B cell (primary cell): ENCODE results near the gene ELOB. TPM values are rescaled to one million over a fixed set of nuclear protein-coding genes. Genes with fewer than 3 reads are reported as not detected.

Source experiments
- ATAC-seq: fragments of 200-7000 bp; cut with Tn5 transposase; one replicate; pipeline ENCODE4 v1.10.0; 2021; ENCODE audit warnings: low read depth, mild to moderate bottlenecking, moderate number of reproducible peaks, moderate library complexity
- CTCF ChIA-PET: fragments of 350-600 bp; sonication (Branson Sonifier 250); formaldehyde crosslinking; loops from one replicate; lab custom pipeline; 2021; ENCODE audit warnings: antibody characterized with exemption, inconsistent platforms; lab: Charles Lee
- POLR2A ChIA-PET: fragments of 350-600 bp; sonication (Branson Sonifier 250); formaldehyde crosslinking; loops from one replicate; lab custom pipeline; 2021; ENCODE audit warnings: antibody characterized with exemption; lab: Charles Lee
- DNase-seq: peaks from one replicate; pipeline ENCODE4 v3.0.0; 2013
- H2AFZ ChIP-seq: 2 replicates; pipeline ENCODE4 v1.6.1; 2012; ENCODE audit warnings: mild to moderate bottlenecking, low read depth, low read length; ENCODE audit not compliant: insufficient read depth, poor library complexity, severe bottlenecking
- H3K27ac ChIP-seq, 2 donors: 1 replicate in 1 of 2; 2 replicates in 1 of 2; pipeline ENCODE4 v1.5.1; 2012 to 2013; ENCODE audit warnings: low read length in 2 of 2, mild to moderate bottlenecking in 2 of 2, moderate library complexity in 1 of 2
- H3K27me3 ChIP-seq, 4 experiments: fragments of 200-600 bp in 1 of 4; sonication (generic) in 1 of 4; replicated peaks in 1 of 4; 1 replicate in 2 of 4; 2 replicates in 2 of 4; pipeline versions ENCODE4 v1.6.1 to v1.7.0; 2013 to 2016; ENCODE audit warnings: low read length in 3 of 4, mild to moderate bottlenecking in 2 of 4, mixed read lengths in 1 of 4, moderate library complexity in 1 of 4; ENCODE audit not compliant: insufficient read depth in 4 of 4, control insufficient read depth in 3 of 4; ENCODE audit errors: control extremely low read depth in 1 of 4
- H3K36me3 ChIP-seq, 2 experiments: replicated peaks in 1 of 2; 1 replicate in 1 of 2; 2 replicates in 1 of 2; pipeline versions ENCODE4 v1.6.1 to v1.7.1; 2013; ENCODE audit warnings: low read length in 1 of 2; ENCODE audit not compliant: insufficient read depth in 2 of 2, control insufficient read depth in 1 of 2; ENCODE audit errors: control extremely low read depth in 1 of 2, extremely low read depth in 1 of 2
- H3K4me1 ChIP-seq, 2 donors: fragments of 200-600 bp in 1 of 2; sonication (generic) in 1 of 2; 1 replicate in 1 of 2; 2 replicates in 1 of 2; pipeline versions ENCODE4 v1.5.1 to v1.6.1; 2013 to 2017; ENCODE audit warnings: low read length in 2 of 2; ENCODE audit not compliant: control insufficient read depth in 2 of 2, insufficient read depth in 2 of 2
- H3K4me2 ChIP-seq: replicated peaks from 2 replicates; pipeline ENCODE3; 2012; ENCODE audit warnings: mild to moderate bottlenecking, low read depth, low read length; ENCODE audit not compliant: poor library complexity, severe bottlenecking
- H3K4me3 ChIP-seq, 5 experiments: fragments of 200-600 bp in 1 of 5; sonication (generic) in 1 of 5; 1 replicate in 3 of 5; 2 replicates in 2 of 5; pipeline versions ENCODE4 v1.5.1 to v1.7.0; 2011 to 2016; ENCODE audit warnings: low read length in 4 of 5, mild to moderate bottlenecking in 4 of 5, low read depth in 2 of 5, control low read depth in 1 of 5, moderate library complexity in 1 of 5; ENCODE audit not compliant: insufficient read depth in 1 of 5; ENCODE audit errors: control extremely low read depth in 1 of 5, extremely low read depth in 1 of 5
- H3K79me2 ChIP-seq: fragments of 200-600 bp; sonication (generic); one replicate; pipeline ENCODE4 v1.6.0; 2016; ENCODE audit warnings: low read length; ENCODE audit not compliant: control insufficient read depth, insufficient read depth
- H3K9ac ChIP-seq: fragments of 200-600 bp; sonication (generic); 2 replicates; pipeline ENCODE4 v1.6.1; 2017; ENCODE audit warnings: mild to moderate bottlenecking, low read length, moderate library complexity
- H3K9me3 ChIP-seq, 3 donors: one replicate each; pipeline versions ENCODE4 v1.6.1 to v1.7.1; 2013; ENCODE audit warnings: low read length in 2 of 3; ENCODE audit not compliant: control insufficient read depth in 2 of 3, insufficient read depth in 1 of 3; ENCODE audit errors: control extremely low read depth in 1 of 3
- H4K20me1 ChIP-seq: 2 replicates; pipeline ENCODE4 v1.6.0; 2012; ENCODE audit warnings: mild to moderate bottlenecking, low read length; ENCODE audit not compliant: insufficient read depth, control insufficient read depth, poor library complexity, severe bottlenecking
- H3K27ac Mint-ChIP-seq: one replicate; pipeline ENCODE4 v1.8.0; 2021; ENCODE audit warnings: mixed read lengths
- H3K27me3 Mint-ChIP-seq: one replicate; pipeline ENCODE4 v1.8.0; 2021; ENCODE audit warnings: mixed read lengths
- H3K4me1 Mint-ChIP-seq: one replicate; pipeline ENCODE4 v1.8.0; 2021; ENCODE audit warnings: mixed read lengths
- H3K4me3 Mint-ChIP-seq: one replicate; pipeline ENCODE4 v1.8.0; 2021; ENCODE audit warnings: mixed read lengths
- H3K9me3 Mint-ChIP-seq: one replicate; pipeline ENCODE4 v1.8.0; 2022; ENCODE audit warnings: mixed read lengths; ENCODE audit not compliant: insufficient read depth
- EZH2 ChIP-seq: IDR thresholded peaks from 2 replicates; pipeline ENCODE4 v1.6.1; 2012; ENCODE audit warnings: borderline replicate concordance, low read depth, mild to moderate bottlenecking, moderate library complexity, low read length; ENCODE audit not compliant: insufficient read depth, poor library complexity, severe bottlenecking
- WGBS: methylation state at CpG from one replicate; pipeline ENCODE4 v1.1.5; 2013; ENCODE audit warnings: missing lambda C conversion rate; ENCODE audit not compliant: insufficient coverage; 5-methylcytosine and 5-hydroxymethylcytosine counted together
- intact Hi-C: fragments of 100-400 bp; cut with micrococcal nuclease; formaldehyde crosslinking; loops from one replicate; pipeline ENCODE4 v1.10.0; 2022
- polyA plus RNA-seq: library from polyadenylated mRNA; depleted of rRNA; stranded (reverse); fragments of >200 nt; gene quantifications from 2 replicates; pipeline ENCODE4 v1.2.3, GENCODE V29; 2012
- total RNA-seq, 2 donors: library from RNA; stranded (reverse); fragments of 120-200 nt in 1 of 2; gene quantifications; 1 replicate in 1 of 2; 2 replicates in 1 of 2; pipeline versions ENCODE4 v1.2.3 to v1.2.4, GENCODE V29; 2013 to 2022
- TF ChIP-seq, protein P1 (sequence below): fragments of 200-600 bp; IDR thresholded peaks from one replicate; pipeline ENCODE4 v1.8.0; 2022; ENCODE audit warnings: antibody characterized with exemption, mild to moderate bottlenecking

ELOB gene
- total and polyA plus RNA-seq, 2 donors (not counting 1 experiment from before 2014, with no cell fraction given): 93.1 to 136 TPM

DNA sequence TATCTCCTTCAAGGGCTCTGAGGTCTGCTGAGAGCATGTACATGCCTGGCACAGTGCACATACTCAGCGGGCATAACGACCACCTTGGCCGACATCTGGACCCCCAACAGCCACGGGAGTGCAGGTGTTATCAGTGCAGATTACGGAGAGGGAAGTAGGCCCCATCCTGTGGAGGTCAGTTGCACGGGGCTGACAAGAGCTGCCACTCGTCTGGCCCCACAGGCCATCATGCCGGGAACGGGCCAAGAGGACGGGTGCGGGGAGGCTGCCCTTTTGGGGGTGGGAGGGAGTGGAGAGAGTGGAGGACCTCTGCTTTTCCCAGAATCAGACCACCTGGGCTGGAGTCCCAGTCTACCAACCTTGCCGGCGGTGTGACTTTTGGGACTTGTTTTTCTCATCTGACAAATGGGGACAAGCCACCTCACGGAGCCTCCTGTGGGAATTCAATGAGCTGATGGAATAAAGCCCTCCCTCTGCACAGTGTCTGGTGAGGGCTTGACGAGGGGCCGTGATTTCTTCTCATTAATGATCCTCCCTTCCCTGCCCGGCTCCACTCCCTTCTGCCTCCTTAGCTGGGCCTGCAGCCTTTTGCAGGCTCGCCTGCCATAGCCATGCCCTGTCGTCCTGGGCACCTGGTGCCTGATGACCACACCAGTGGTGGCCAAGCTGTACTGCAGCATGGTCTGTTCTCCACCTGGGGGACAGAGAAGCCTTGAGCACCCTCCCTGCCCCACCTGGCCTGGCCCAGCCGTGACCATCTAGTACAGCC is 5.7 kb upstream of the ELOB start:
- H2AFZ ChIP-seq: no peak overlapping the region
- Mint-ChIP-seq H3K27ac (no peak overlapping the region), H3K27me3 (peaks cover 8% of the 10 kb centered on the region), H3K4me3 (no peak overlapping the region), H3K4me1 (peaks cover 19% of the 10 kb centered on the region), H3K9me3 (no peaks in the 10 kb centered on the region)
- peaks cover 0 to 6% (median 0%) of the 10 kb centered on the region in 3 donors for H3K9me3 ChIP-seq
- no peak overlapping the region for H3K4me2 ChIP-seq
- ChIA-PET CTCF (interaction anchor here (1.3 kb wide), 1 partner anchor 85 kb away, joined by 3 read pairs; no protein-coding TSS in a partner anchor), POLR2A (no interaction called here)
- H3K27ac ChIP-seq: no peak overlapping the region
- TF ChIP-seq, protein P1, sequence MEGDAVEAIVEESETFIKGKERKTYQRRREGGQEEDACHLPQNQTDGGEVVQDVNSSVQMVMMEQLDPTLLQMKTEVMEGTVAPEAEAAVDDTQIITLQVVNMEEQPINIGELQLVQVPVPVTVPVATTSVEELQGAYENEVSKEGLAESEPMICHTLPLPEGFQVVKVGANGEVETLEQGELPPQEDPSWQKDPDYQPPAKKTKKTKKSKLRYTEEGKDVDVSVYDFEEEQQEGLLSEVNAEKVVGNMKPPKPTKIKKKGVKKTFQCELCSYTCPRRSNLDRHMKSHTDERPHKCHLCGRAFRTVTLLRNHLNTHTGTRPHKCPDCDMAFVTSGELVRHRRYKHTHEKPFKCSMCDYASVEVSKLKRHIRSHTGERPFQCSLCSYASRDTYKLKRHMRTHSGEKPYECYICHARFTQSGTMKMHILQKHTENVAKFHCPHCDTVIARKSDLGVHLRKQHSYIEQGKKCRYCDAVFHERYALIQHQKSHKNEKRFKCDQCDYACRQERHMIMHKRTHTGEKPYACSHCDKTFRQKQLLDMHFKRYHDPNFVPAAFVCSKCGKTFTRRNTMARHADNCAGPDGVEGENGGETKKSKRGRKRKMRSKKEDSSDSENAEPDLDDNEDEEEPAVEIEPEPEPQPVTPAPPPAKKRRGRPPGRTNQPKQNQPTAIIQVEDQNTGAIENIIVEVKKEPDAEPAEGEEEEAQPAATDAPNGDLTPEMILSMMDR: no peak
- TF ChIP-seq EZH2: no peak
- 83% methylated on average over 17 of the region's 20 CpGs for WGBS
- no peak for DNase-seq
- intact Hi-C loops: no loop called here
- peaks cover 12% of the 10 kb centered on the region for H3K79me2 ChIP-seq
- H3K27me3 ChIP-seq: peaks cover 0 to 23% (median 5%) of the 10 kb centered on the region in 4 experiments
- H3K4me1 ChIP-seq: peaks cover 15 to 33% of the 10 kb centered on the region in 2 donors
- ATAC-seq: no peak
- H3K9ac ChIP-seq: no peak overlapping the region
- no peak overlapping the region for H3K4me3 ChIP-seq
- no peaks in the 10 kb centered on the region for H3K36me3 ChIP-seq
- no peaks in the 10 kb centered on the region for H4K20me1 ChIP-seq
